ENCODE results near the gene DNM3. TPM values are rescaled to one million over a fixed set of nuclear protein-coding genes. Genes with fewer than 3 reads are reported as not detected.

Gene DNM3
- total and polyA plus RNA-seq, 2 of the 8 experiments (the other 6 are each of a cell fraction or from before 2014, with no cell fraction given): 2.0 to 8.5 TPM

GRCh38 chr1:171998711-171999110 lies 157.4 kb downstream of the DNM3 start:
- Histone ChIP-seq H3K79me2 (ENCODE audit: control insufficient read depth in 1 of 2, insufficient read depth in 2 of 2, low read length in 2 of 2) (no peaks in the 10 kb centered on the region), H3K4ac (replicated peaks; ENCODE audit: insufficient read length, low read depth, low read length) (no peak overlapping the region), H3K27me3 (replicated peaks in 1 of 4; ENCODE audit: control insufficient read depth in 3 of 4, extremely low read depth in 1 of 4, insufficient read depth in 3 of 4, low read length in 3 of 4) (no peaks in the 10 kb centered on the region), H2BK120ac (replicated peaks; ENCODE audit: low read depth, low read length) (no peak overlapping the region), H3K9me3 (ENCODE audit: insufficient read depth in 2 of 2, low read depth in 1 of 2, low read length in 1 of 2) (no peaks in the 10 kb centered on the region), H2BK12ac (ENCODE audit: low read depth, low read length) (no peak overlapping the region), H3K27ac (ENCODE audit: low read depth, low read length) (no peak overlapping the region), H3K18ac (ENCODE audit: extremely low read depth, low read length) (no peak overlapping the region), H2AFZ (ENCODE audit: low read length) (no peak overlapping the region), H3K56ac (replicated peaks; ENCODE audit: insufficient read length, low read depth, low read length) (no peak overlapping the region), H3K4me1 (replicated peaks in 1 of 4; ENCODE audit: control insufficient read depth in 3 of 4, insufficient read depth in 4 of 4, low read length in 3 of 4) (no peaks in the 10 kb centered on the region), H2BK5ac (ENCODE audit: low read depth, low read length) (no peak overlapping the region), H2AK5ac (ENCODE audit: low read depth, low read length) (no peak overlapping the region), H4K5ac (ENCODE audit: insufficient read length, low read depth, low read length) (no peak overlapping the region), H3K23ac (ENCODE audit: insufficient read length) (no peak overlapping the region), H3K14ac (ENCODE audit: insufficient read length) (no peak overlapping the region), H3K4me3 (ENCODE audit: extremely low read depth in 1 of 4, insufficient read depth in 2 of 4, low read depth in 3 of 4, low read length in 4 of 4) (no peak overlapping the region), H3K79me1 (ENCODE audit: low read depth, low read length) (no peaks in the 10 kb centered on the region; the same call in 1 of the 2 replicates), H3K23me2 (ENCODE audit: low read depth, low read length) (no peaks in the 10 kb centered on the region), H3K4me2 (ENCODE audit: insufficient read depth in 1 of 2, low read depth in 2 of 2, low read length in 2 of 2) (no peak overlapping the region), H2BK15ac (ENCODE audit: low read length) (no peak overlapping the region), H4K91ac (replicated peaks; ENCODE audit: insufficient read length, low read length) (no peak overlapping the region), H2BK20ac (ENCODE audit: low read length) (no peak overlapping the region), H3K9ac (replicated peaks in 1 of 4; ENCODE audit: extremely low read depth in 1 of 4, low read depth in 3 of 4, low read length in 3 of 4) (no peak overlapping the region), H4K8ac (ENCODE audit: extremely low read depth, insufficient read depth, low read length) (no peak overlapping the region), H3K36me3 (ENCODE audit: control insufficient read depth in 2 of 4, insufficient read depth in 4 of 4, low read length in 3 of 4) (no peaks in the 10 kb centered on the region), H4K20me1 (replicated peaks in 1 of 2; ENCODE audit: control insufficient read depth in 1 of 2, insufficient read depth in 2 of 2, low read length in 2 of 2) (no peaks in the 10 kb centered on the region)
- ChIA-PET POLR2A (ENCODE audit: partially characterized antibody) (no interaction called here), CTCF (ENCODE audit: partially characterized antibody) (interaction anchor here (2.3 to 4.8 kb wide), 2 partner anchors 14 to 199 kb away, joined by 7 to 40 read pairs; no protein-coding TSS in a partner anchor)
- DNase-seq (ENCODE audit: low read depth in 1 of 2, low spot score in 2 of 2) (no peak), FAIRE-seq (no peak)
- 84% methylated on average over 2 of the region's 2 CpGs; no CpG with 5 or more reads in 1 of the 2 experiments for WGBS, 2 experiments (ENCODE audit: extremely low coverage in 1 of 2, insufficient coverage in 1 of 2, insufficient read length in 1 of 2, insufficient replicate concordance in 2 of 2, low coverage in 1 of 2, low lambda C conversion rate in 2 of 2, missing lambda C conversion rate in 1 of 2)
- TF ChIP-seq RFX5 (IDR thresholded peaks at IDR 0.05; ENCODE audit: borderline replicate concordance, low read depth, low read length): no peak
- TF ChIP-seq ASH2L (IDR thresholded peaks at IDR 0.05; ENCODE audit: low read length): no peak
- no peak for TF ChIP-seq EP300 (IDR thresholded peaks at IDR 0.05; ENCODE audit: borderline replicate concordance in 1 of 2, low read depth in 2 of 2, low read length in 2 of 2)
- TF ChIP-seq TEAD4 (IDR thresholded peaks at IDR 0.05; ENCODE audit: low read depth, low read length): no peak
- TF ChIP-seq, protein P1, sequence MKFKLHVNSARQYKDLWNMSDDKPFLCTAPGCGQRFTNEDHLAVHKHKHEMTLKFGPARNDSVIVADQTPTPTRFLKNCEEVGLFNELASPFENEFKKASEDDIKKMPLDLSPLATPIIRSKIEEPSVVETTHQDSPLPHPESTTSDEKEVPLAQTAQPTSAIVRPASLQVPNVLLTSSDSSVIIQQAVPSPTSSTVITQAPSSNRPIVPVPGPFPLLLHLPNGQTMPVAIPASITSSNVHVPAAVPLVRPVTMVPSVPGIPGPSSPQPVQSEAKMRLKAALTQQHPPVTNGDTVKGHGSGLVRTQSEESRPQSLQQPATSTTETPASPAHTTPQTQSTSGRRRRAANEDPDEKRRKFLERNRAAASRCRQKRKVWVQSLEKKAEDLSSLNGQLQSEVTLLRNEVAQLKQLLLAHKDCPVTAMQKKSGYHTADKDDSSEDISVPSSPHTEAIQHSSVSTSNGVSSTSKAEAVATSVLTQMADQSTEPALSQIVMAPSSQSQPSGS (IDR thresholded peaks at IDR 0.05; ENCODE audit: low read length): no peak
- TF ChIP-seq TAF1 (IDR thresholded peaks at IDR 0.05; ENCODE audit: low read depth, low read length): no peak
- no peak for TF ChIP-seq CEBPB (IDR thresholded peaks at IDR 0.05; ENCODE audit: low read depth, low read length)
- TF ChIP-seq SP1 (IDR thresholded peaks at IDR 0.05; ENCODE audit: low read depth, low read length): no peak
- TF ChIP-seq PHF8 (conservative IDR thresholded peaks at IDR 0.05; ENCODE audit: low read depth, low read length): no peak
- TF ChIP-seq KDM1A (IDR thresholded peaks at IDR 0.05; ENCODE audit: borderline replicate concordance, low read length): no peak
- TF ChIP-seq FOSL1 (IDR thresholded peaks at IDR 0.05; ENCODE audit: insufficient read depth, low read depth, low read length): no peak
- no peak for TF ChIP-seq USF2 (IDR thresholded peaks at IDR 0.05; ENCODE audit: low read length)

All from H1 (cell line).